HEK293 (cell line): ENCODE data around the gene RASA1.

Source experiments
- CTCF ChIA-PET: fragments of 350-600 bp; formaldehyde crosslinking; extraction: SDS; loops from one replicate; lab custom pipeline; 2021; ENCODE audit warnings: antibody characterized with exemption; lab: Yijun Ruan, JAX
- POLR2A ChIA-PET: fragments of 300-600 bp; formaldehyde crosslinking; extraction: SDS; loops from one replicate; lab custom pipeline; 2020; ENCODE audit warnings: antibody characterized with exemption, inconsistent platforms; lab: Yijun Ruan, JAX
- H3K27ac ChIP-seq: fragments of 200-500 bp; sonication (Bioruptor generic); 2 replicates; pipeline ENCODE4 v1.5.1; 2014; ENCODE audit warnings: low read depth, low read length, control low read depth, inconsistent platforms; ENCODE audit errors: extremely low read depth
- H3K36me3 ChIP-seq, 2 experiments: fragments of 200-500 bp in 1 of 2; sonication (Bioruptor generic) in 1 of 2; 1 replicate in 1 of 2; 2 replicates in 1 of 2; pipeline ENCODE4 v1.5.1; 2014 to 2017; ENCODE audit warnings: inconsistent platforms in 2 of 2, low read length in 2 of 2; ENCODE audit not compliant: control insufficient read depth in 2 of 2, insufficient read depth in 1 of 2
- H3K4me1 ChIP-seq: fragments of 200-500 bp; sonication (Bioruptor generic); 2 replicates; pipeline ENCODE4 v1.5.1; 2014; ENCODE audit warnings: mild to moderate bottlenecking, low read length, inconsistent platforms; ENCODE audit not compliant: control insufficient read depth, insufficient read depth
- H3K4me3 ChIP-seq: 2 replicates; pipeline ENCODE4 v1.5.1; 2011; ENCODE audit warnings: low read depth, mild to moderate bottlenecking, control low read depth, low read length, moderate library complexity
- H3K9me3 ChIP-seq: fragments of 200-500 bp; sonication (Bioruptor generic); 2 replicates; pipeline ENCODE4 v1.5.1; 2014; ENCODE audit warnings: low read depth, low read length, inconsistent platforms; ENCODE audit not compliant: control insufficient read depth, insufficient read depth
- BCL11B ChIP-seq: fragments of 450-650 bp; formaldehyde crosslinking; IDR thresholded peaks from 2 replicates; pipeline ENCODE4 v1.5.1; 2016; ENCODE audit warnings: low read depth, missing biosample characterization, missing genetic modification characterization
- FEZF1 ChIP-seq: fragments of 450-650 bp; formaldehyde crosslinking; IDR thresholded peaks from 2 replicates; pipeline ENCODE4 v1.5.1; 2016; ENCODE audit warnings: missing biosample characterization, missing genetic modification characterization
- OVOL3 ChIP-seq: fragments of 450-650 bp; formaldehyde crosslinking; IDR thresholded peaks from 2 replicates; pipeline ENCODE4 v1.5.1; 2016; ENCODE audit warnings: missing biosample characterization, missing genetic modification characterization
- PATZ1 ChIP-seq: fragments of 450-650 bp; formaldehyde crosslinking; IDR thresholded peaks from 2 replicates; pipeline ENCODE4 v1.5.1; 2016; ENCODE audit warnings: missing biosample characterization, missing genetic modification characterization
- PBX3 ChIP-seq: sonication (generic); formaldehyde crosslinking; IDR thresholded peaks from 2 replicates; pipeline ENCODE4 v1.8.1; 2022; ENCODE audit warnings: mild to moderate bottlenecking, moderate library complexity, missing genetic modification reagents
- PRDM4 ChIP-seq: fragments of 450-650 bp; formaldehyde crosslinking; IDR thresholded peaks from 2 replicates; pipeline ENCODE4 v1.5.1; 2017; ENCODE audit warnings: missing biosample characterization, missing genetic modification characterization
- PRDM6 ChIP-seq: fragments of 450-650 bp; formaldehyde crosslinking; IDR thresholded peaks from 2 replicates; pipeline ENCODE4 v1.5.1; 2017; ENCODE audit warnings: missing biosample characterization, missing genetic modification characterization
- SCRT1 ChIP-seq: fragments of 450-650 bp; formaldehyde crosslinking; IDR thresholded peaks from 2 replicates; pipeline ENCODE4 v1.5.1; 2016; ENCODE audit warnings: missing biosample characterization, missing genetic modification characterization, borderline replicate concordance
- ZNF10 ChIP-seq: fragments of 450-650 bp; formaldehyde crosslinking; IDR thresholded peaks from 2 replicates; pipeline ENCODE4 v1.5.1; 2017; ENCODE audit warnings: missing biosample characterization, missing genetic modification characterization
- ZNF280D ChIP-seq: fragments of 450-650 bp; formaldehyde crosslinking; IDR thresholded peaks from 2 replicates; pipeline ENCODE4 v1.5.1; 2016; ENCODE audit warnings: missing biosample characterization, missing genetic modification characterization
- ZNF549 ChIP-seq: fragments of 450-650 bp; IDR thresholded peaks from 2 replicates; pipeline ENCODE4 v1.5.1; 2018; ENCODE audit warnings: missing biosample characterization, missing genetic modification characterization, mild to moderate bottlenecking, inconsistent platforms, moderate library complexity
- ZNF561 ChIP-seq: fragments of 450-650 bp; IDR thresholded peaks from 2 replicates; pipeline ENCODE4 v1.5.1; 2018; ENCODE audit warnings: missing biosample characterization, missing genetic modification characterization, borderline replicate concordance
- ZNF580 ChIP-seq: fragments of 450-650 bp; formaldehyde crosslinking; IDR thresholded peaks from 2 replicates; pipeline ENCODE4 v1.5.1; 2016; ENCODE audit warnings: missing biosample characterization, missing genetic modification characterization
- ZNF776 ChIP-seq: fragments of 450-650 bp; formaldehyde crosslinking; IDR thresholded peaks from 2 replicates; pipeline ENCODE4 v1.5.0; 2017; ENCODE audit warnings: missing biosample characterization, missing genetic modification characterization, borderline replicate concordance
- ZNF843 ChIP-seq: fragments of 450-650 bp; formaldehyde crosslinking; IDR thresholded peaks from 2 replicates; pipeline ENCODE4 v1.5.1; 2016; ENCODE audit warnings: missing biosample characterization, missing genetic modification characterization
- ZSCAN30 ChIP-seq: fragments of 450-650 bp; IDR thresholded peaks from 2 replicates; pipeline ENCODE4 v1.5.1; 2018; ENCODE audit warnings: missing biosample characterization, mild to moderate bottlenecking, missing genetic modification characterization, moderate library complexity
- ZXDB ChIP-seq: fragments of 450-650 bp; formaldehyde crosslinking; IDR thresholded peaks from 2 replicates; pipeline ENCODE4 v1.5.1; 2016; ENCODE audit warnings: missing biosample characterization, missing genetic modification characterization

RASA1 gene

GRCh38 chr5:87385802-87386201 lies 118.1 kb downstream of the RASA1 start (continued):
- no peak for TF ChIP-seq PBX3 (CRISPR knock-in tag)
- no peak for TF ChIP-seq ZNF776 (tag by site-specific recombination)
- no peak for TF ChIP-seq PATZ1 (tag by site-specific recombination)

- ChIA-PET CTCF (interaction anchor here (4.6 kb wide), 1 partner anchor 12 kb away, joined by 31 read pairs; no protein-coding TSS in a partner anchor), POLR2A (no interaction called here)
- Histone ChIP-seq H3K4me1 (no peaks in the 10 kb centered on the region), H3K36me3 (peaks cover 61 to 87% of the 10 kb centered on the region in 2 experiments), H3K27ac (no peak overlapping the region), H3K9me3 (no peaks in the 10 kb centered on the region), H3K4me3 (no peak overlapping the region)
- TF ChIP-seq ZNF10 (no peak), ZNF280D (tag by site-specific recombination) (no peak), ZNF843 (tag by site-specific recombination) (peak; percentile 88), BCL11B (0 out of 2 replicates have a peak, but pooled peaks have one; percentile 18), FEZF1 (peak; percentile 86), PRDM6 (tag by site-specific recombination) (peak; percentile 90), PRDM4 (tag by site-specific recombination) (peak; percentile 60; the same call in 1 of the 2 replicates), ZNF549 (tag by site-specific recombination) (no peak), ZNF561 (tag by site-specific recombination) (0 out of 2 replicates have a peak, but pooled peaks have one; percentile 41), ZSCAN30 (tag by site-specific recombination) (peak; percentile 56; the same call in 1 of the 2 replicates), SCRT1 (tag by site-specific recombination) (peak; percentile 93), OVOL3 (tag by site-specific recombination) (peak; percentile 91), ZXDB (peak; percentile 44; the same call in 1 of the 2 replicates), ZNF580 (tag by site-specific recombination) (0 out of 2 replicates have a peak, but pooled peaks have one; percentile 44)
These were observed 120.4 kb downstream of the RASA1 start for GRCh38 chr5:87388129-87388528.
